ENCODE results near the gene CACNA1A. TPM values are rescaled to one million over a fixed set of nuclear protein-coding genes. Genes with fewer than 3 reads are reported as not detected.
"Not testable (repeated sequence)": the region's sequence is repeated elsewhere in the genome, so short reads cannot be mapped to it uniquely, and the experiment has no call there.

The CACNA1A gene
- total and polyA plus RNA-seq, 2 of the 4 experiments (the other 2 are of a cell fraction): 5.9 to 15.0 TPM

DNA sequence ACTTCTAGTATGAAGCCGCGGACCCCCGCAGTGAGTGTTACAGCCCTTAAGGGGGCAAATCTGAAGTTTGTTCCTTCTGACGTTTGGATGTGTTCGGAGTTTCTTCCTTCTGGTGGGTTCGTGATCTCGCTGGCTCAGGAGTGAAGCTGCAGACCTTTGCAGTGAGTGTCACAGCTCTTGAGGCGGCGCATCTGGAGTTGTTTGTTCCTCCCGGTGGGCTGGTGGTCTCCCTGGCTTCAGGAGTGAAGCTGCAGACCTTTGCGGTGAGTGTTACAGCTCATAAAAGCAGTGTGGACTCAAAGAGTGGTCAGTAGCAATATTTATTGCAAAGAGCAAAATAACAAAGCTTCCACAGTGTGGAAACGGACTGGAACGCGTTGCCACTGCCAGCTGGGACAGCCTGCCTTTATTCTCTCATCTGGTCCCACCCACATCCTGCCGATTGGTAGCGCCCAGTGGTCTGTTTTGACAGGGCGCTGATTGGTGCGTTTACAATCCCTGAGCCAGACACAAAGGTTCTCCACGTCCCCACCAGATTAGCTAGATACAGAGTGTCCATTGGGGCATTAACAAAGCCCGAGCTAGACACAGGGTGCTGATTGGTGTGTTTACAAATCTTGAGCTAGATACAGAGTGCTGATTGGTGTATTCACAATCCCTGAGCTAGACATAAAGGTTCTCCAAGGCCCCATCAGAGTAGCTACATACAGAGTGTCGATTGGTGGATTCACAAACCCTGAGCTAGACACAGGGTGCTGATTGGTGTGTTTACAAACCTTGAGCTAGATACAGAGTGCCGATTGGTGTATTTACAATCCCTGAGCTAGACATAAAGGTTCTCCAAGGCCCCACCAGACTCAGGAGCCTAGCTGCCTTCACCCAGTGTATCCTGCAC, 320.3 kb downstream of the CACNA1A start:
- BruUV-seq (replicated peaks); H2AK9ac ChIP-seq (replicated peaks; ENCODE audit: low read depth, low read length, poor library complexity); H3K4me2 ChIP-seq (ENCODE audit: low read depth, low read length); H3K56ac ChIP-seq (ENCODE audit: extremely low read depth, insufficient read depth, low read length); dilution Hi-C loops (cut with HindIII; ENCODE audit: low sequenced_read_pairs, unreplicated experiment); H4K5ac ChIP-seq (ENCODE audit: low read depth, low read length); H3K4ac ChIP-seq (ENCODE audit: low read depth, low read length); H2BK5ac ChIP-seq (ENCODE audit: low read depth, low read length, poor library complexity, severe bottlenecking); in situ Hi-C loops (cut with MboI; ENCODE audit: low sequenced_read_pairs); H3K4me1 ChIP-seq (ENCODE audit: control insufficient read depth, insufficient read depth, low read length); POLR2A ChIA-PET (ENCODE audit: unreplicated experiment); H3K79me1 ChIP-seq (ENCODE audit: low read depth in 1 of 2, low read length in 2 of 2); H3K4me3 ChIP-seq (ENCODE audit: insufficient read depth, low read depth, low read length); ATAC-seq (ENCODE audit: low read depth); H4K20me1 ChIP-seq (ENCODE audit: insufficient read depth, low read length); H2AFZ ChIP-seq (replicated peaks; ENCODE audit: low read length, poor library complexity); H3K27ac ChIP-seq (ENCODE audit: insufficient read depth, low read length); H2BK15ac ChIP-seq (ENCODE audit: low read depth, low read length); CTCF ChIA-PET; H4K91ac ChIP-seq (ENCODE audit: insufficient read depth, low read depth, low read length); H3K9me1 ChIP-seq (ENCODE audit: insufficient read depth, low read length); H3K23ac ChIP-seq (ENCODE audit: low read depth, low read length); H2BK120ac ChIP-seq (ENCODE audit: low read depth, low read length); intact Hi-C loops (cut with micrococcal nuclease); DNase-seq; H3K9ac ChIP-seq (ENCODE audit: low read depth, low read length); H3K36me3 ChIP-seq (ENCODE audit: control insufficient read depth, insufficient read depth, low read length); H3K14ac ChIP-seq (replicated peaks; ENCODE audit: low read depth, low read length); H3K27me3 ChIP-seq (ENCODE audit: control insufficient read depth, insufficient read depth, low read length); H2AK5ac ChIP-seq (ENCODE audit: low read depth, low read length); H2BK20ac ChIP-seq (ENCODE audit: low read depth, low read length); H3K18ac ChIP-seq (ENCODE audit: low read depth, low read length); H3K9me3 ChIP-seq (ENCODE audit: control insufficient read depth, insufficient read depth, low read length); H4K8ac ChIP-seq (ENCODE audit: low read depth in 2 of 2, low read length in 2 of 2): not testable (repeated sequence)
- 70% methylated on average over 7 of the region's 22 CpGs; no CpG with 5 or more reads in 1 of the 2 experiments for WGBS, 2 experiments (ENCODE audit: extremely low coverage in 2 of 2, insufficient read length in 1 of 2)

DNA sequence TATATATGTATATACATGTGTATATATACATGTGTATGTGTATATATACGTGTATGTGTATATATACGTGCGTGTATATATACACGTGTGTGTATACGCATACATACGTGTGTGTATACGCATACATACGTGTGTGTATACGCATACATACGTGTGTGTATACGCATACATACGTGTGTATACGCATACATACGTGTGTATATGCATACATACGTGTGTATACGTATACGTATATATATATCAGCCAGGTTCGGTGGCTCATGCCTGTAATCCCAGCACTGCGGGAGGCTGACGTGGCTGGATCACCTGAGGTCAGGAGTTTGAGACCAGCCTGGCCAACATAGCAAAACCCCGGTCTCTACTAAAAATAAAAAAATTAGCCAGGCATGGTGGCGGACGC, 321.4 kb downstream of the CACNA1A start:
- H2AFZ ChIP-seq (replicated peaks; ENCODE audit: low read length, poor library complexity); H3K56ac ChIP-seq (ENCODE audit: extremely low read depth, insufficient read depth, low read length); H3K4me1 ChIP-seq (ENCODE audit: control insufficient read depth, insufficient read depth, low read length); dilution Hi-C loops (cut with HindIII; ENCODE audit: low sequenced_read_pairs, unreplicated experiment); BruUV-seq (replicated peaks); H3K9me3 ChIP-seq (ENCODE audit: control insufficient read depth, insufficient read depth, low read length); H2BK20ac ChIP-seq (ENCODE audit: low read depth, low read length); H3K9ac ChIP-seq (ENCODE audit: low read depth, low read length); DNase-seq; H3K18ac ChIP-seq (ENCODE audit: low read depth, low read length); in situ Hi-C loops (cut with MboI; ENCODE audit: low sequenced_read_pairs); H2AK5ac ChIP-seq (ENCODE audit: low read depth, low read length); H3K79me1 ChIP-seq (ENCODE audit: low read depth in 1 of 2, low read length in 2 of 2); H3K36me3 ChIP-seq (ENCODE audit: control insufficient read depth, insufficient read depth, low read length); H2BK5ac ChIP-seq (ENCODE audit: low read depth, low read length, poor library complexity, severe bottlenecking); CTCF ChIA-PET; H3K23ac ChIP-seq (ENCODE audit: low read depth, low read length); ATAC-seq (ENCODE audit: low read depth); H2BK120ac ChIP-seq (ENCODE audit: low read depth, low read length); H3K27me3 ChIP-seq (ENCODE audit: control insufficient read depth, insufficient read depth, low read length); H3K14ac ChIP-seq (replicated peaks; ENCODE audit: low read depth, low read length); H3K4me3 ChIP-seq (ENCODE audit: insufficient read depth, low read depth, low read length); H4K8ac ChIP-seq (ENCODE audit: low read depth in 2 of 2, low read length in 2 of 2); H3K27ac ChIP-seq (ENCODE audit: insufficient read depth, low read length); H2BK15ac ChIP-seq (ENCODE audit: low read depth, low read length); POLR2A ChIA-PET (ENCODE audit: unreplicated experiment); H2AK9ac ChIP-seq (replicated peaks; ENCODE audit: low read depth, low read length, poor library complexity); H3K4ac ChIP-seq (ENCODE audit: low read depth, low read length); H3K9me1 ChIP-seq (ENCODE audit: insufficient read depth, low read length); H4K5ac ChIP-seq (ENCODE audit: low read depth, low read length); H4K20me1 ChIP-seq (ENCODE audit: insufficient read depth, low read length); H4K91ac ChIP-seq (ENCODE audit: insufficient read depth, low read depth, low read length); intact Hi-C loops (cut with micrococcal nuclease); H3K4me2 ChIP-seq (ENCODE audit: low read depth, low read length): not testable (repeated sequence)
- 100% methylated on average over 1 of the region's 23 CpGs; no CpG with 5 or more reads in 1 of the 2 experiments for WGBS, 2 experiments (ENCODE audit: extremely low coverage in 2 of 2, insufficient read length in 1 of 2)

Measured in IMR-90 (cell line).